HepG2 (cell line): ENCODE data around the gene ABHD17A. TPM values are rescaled to one million over a fixed set of nuclear protein-coding genes. Genes with fewer than 3 reads are reported as not detected.

Experiments used
- ELF3 ChIP-seq: IDR thresholded peaks from 2 replicates; pipeline ENCODE4 v1.6.1; 2016; ENCODE audit warnings: missing genetic modification reagents, missing compliant biosample characterization
- NCOA1 ChIP-seq: sonication (generic); formaldehyde crosslinking; IDR thresholded peaks from 2 replicates; pipeline ENCODE4 v1.9.0; 2021; ENCODE audit warnings: missing genetic modification reagents
- RXRA ChIP-seq: sonication (generic); formaldehyde crosslinking; IDR thresholded peaks from 2 replicates; pipeline ENCODE4 v1.5.1; 2020; ENCODE audit warnings: missing genetic modification reagents
- SP1 ChIP-seq, 2 experiments: fragments of 450-650 bp in 1 of 2; sonication (generic) in 1 of 2; formaldehyde crosslinking in 1 of 2; IDR thresholded peaks; 2 replicates each; pipeline versions ENCODE4 v1.4.0 to v1.6.1; 2016 to 2020; ENCODE audit warnings: missing genetic modification reagents in 1 of 2
- YEATS2 ChIP-seq: sonication (generic); formaldehyde crosslinking; IDR thresholded peaks from 2 replicates; pipeline ENCODE4 v1.4.0; 2020; ENCODE audit warnings: missing genetic modification reagents, borderline replicate concordance
- ZBTB7A ChIP-seq: sonication (generic); formaldehyde crosslinking; IDR thresholded peaks from 2 replicates; pipeline ENCODE4 v1.8.0; 2022; ENCODE audit warnings: mild to moderate bottlenecking, missing genetic modification reagents
- ZNF232 ChIP-seq: sonication (generic); formaldehyde crosslinking; IDR thresholded peaks from 2 replicates; pipeline ENCODE4 v1.4.0; 2020; ENCODE audit warnings: missing genetic modification reagents, borderline replicate concordance
- ZNF382 ChIP-seq: sonication (generic); formaldehyde crosslinking; IDR thresholded peaks from 2 replicates; pipeline ENCODE4 v1.5.0; 2020; ENCODE audit warnings: missing genetic modification reagents, mild to moderate bottlenecking, borderline replicate concordance
- ZNF432 ChIP-seq: sonication (generic); formaldehyde crosslinking; IDR thresholded peaks from 2 replicates; pipeline ENCODE4 v1.5.0; 2020; ENCODE audit warnings: missing genetic modification reagents, mild to moderate bottlenecking, borderline replicate concordance
- polyA plus RNA-seq, 8 experiments: library from polyadenylated mRNA; depleted of rRNA in 3 of 8; stranded (reverse) in 7 of 8; unstranded in 1 of 8; fragments of >200 nt; fragmentation: Illumina TruSeq in 4 of 8; extraction: Trizol in 4 of 8; gene quantifications; 2 replicates each; pipeline versions ENCODE4 v1.2.1 to v1.2.3, GENCODE V29; 2011 to 2016; ENCODE audit warnings: low read depth in 4 of 8, missing spikeins in 1 of 8, mixed read lengths in 1 of 8; ENCODE audit not compliant: insufficient read depth in 1 of 8
- total RNA-seq, 5 experiments: library from RNA; depleted of rRNA; stranded (reverse); fragments of >200 nt; fragmentation: Illumina TruSeq; extraction: Trizol; gene quantifications; 2 replicates each; pipeline ENCODE4 v1.2.3, GENCODE V29; 2016; ENCODE audit warnings: low read depth in 1 of 5
- TF ChIP-seq, protein P1 (sequence below): sonication (generic); formaldehyde crosslinking; IDR thresholded peaks from 2 replicates; pipeline ENCODE4 v1.5.1; 2020; ENCODE audit warnings: missing genetic modification reagents, mild to moderate bottlenecking, borderline replicate concordance
- TF ChIP-seq, protein P2 (sequence below): sonication (generic); formaldehyde crosslinking; IDR thresholded peaks from 2 replicates; pipeline ENCODE4 v1.4.0; 2020; ENCODE audit warnings: missing genetic modification reagents
- TF ChIP-seq, protein P3 (sequence below): sonication (generic); formaldehyde crosslinking; IDR thresholded peaks from 2 replicates; pipeline ENCODE4 v1.9.0; 2021; ENCODE audit warnings: missing genetic modification reagents, borderline replicate concordance
- TF ChIP-seq, protein P4 (sequence below): sonication (generic); formaldehyde crosslinking; IDR thresholded peaks from 2 replicates; pipeline ENCODE4 v1.4.0; 2020; ENCODE audit warnings: missing genetic modification reagents
- TF ChIP-seq, protein P5 (sequence below): sonication (generic); formaldehyde crosslinking; IDR thresholded peaks from 2 replicates; pipeline ENCODE4 v1.5.1; 2020; ENCODE audit warnings: missing genetic modification reagents, mild to moderate bottlenecking, borderline replicate concordance

The ABHD17A gene
- total and polyA plus RNA-seq, 2 of the 13 experiments (the other 11 are each of a cell fraction or from before 2014, with no cell fraction given): 27.7 to 40.8 TPM

DNA sequence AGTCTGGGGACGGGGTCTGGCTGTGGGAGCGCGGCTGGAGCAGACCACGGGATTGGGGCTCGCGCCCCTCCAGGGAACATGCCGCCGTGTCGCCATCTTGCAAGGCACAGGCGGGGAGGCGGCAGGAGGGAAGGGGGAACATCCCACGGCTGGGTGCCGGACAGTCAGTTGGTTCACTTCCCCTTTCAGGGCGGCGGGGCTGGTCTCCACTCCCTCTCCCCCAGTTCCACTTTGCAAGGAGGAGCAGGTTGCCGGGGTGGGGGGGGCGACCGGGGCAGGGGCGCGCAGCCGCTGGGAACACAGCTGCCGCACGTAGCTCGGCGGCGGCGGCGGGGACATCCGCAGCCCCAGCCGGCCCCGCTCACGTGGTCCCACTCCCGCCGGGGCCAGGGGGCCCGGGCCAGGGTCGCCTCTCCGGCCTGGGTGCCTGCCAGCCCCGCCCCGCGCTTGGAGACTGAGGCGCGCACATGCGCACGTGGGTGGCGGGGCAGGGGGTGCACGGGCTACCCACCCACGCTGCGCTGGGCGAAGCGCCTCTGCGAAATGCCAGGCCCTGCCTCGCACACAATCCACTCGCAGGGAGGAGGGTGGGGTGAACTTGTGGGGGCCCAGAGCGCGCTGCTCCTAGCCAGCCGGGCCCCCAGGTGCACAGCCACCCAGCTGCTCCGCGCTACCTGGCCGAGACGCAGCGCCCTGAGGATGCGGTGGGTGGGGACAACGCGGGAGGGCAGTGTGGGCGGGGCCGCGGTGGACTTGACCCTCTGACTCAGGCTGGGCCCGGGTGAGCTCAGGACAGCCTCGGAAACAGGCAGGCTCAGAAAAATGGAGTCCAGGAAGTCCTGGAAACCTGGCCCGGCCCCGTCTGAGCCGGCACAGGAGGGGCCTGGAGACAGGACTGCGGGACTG lies 28.3 kb downstream of the ABHD17A start (continued):
- TF ChIP-seq ZNF432 (CRISPR knock-in tag) (no peak), SP1 (IDR thresholded peaks at IDR 0.05) (no peak), SP1 (CRISPR knock-in tag; IDR thresholded peaks at IDR 0.05) (peak; percentile 91), NCOA1 (CRISPR knock-in tag) (no peak), ZNF382 (no peak), YEATS2 (CRISPR knock-in tag) (no peak), RXRA (CRISPR knock-in tag) (peak; percentile 100), ELF3 (CRISPR knock-in tag) (peak; percentile 61), ZBTB7A (CRISPR knock-in tag) (no peak), ZNF232 (CRISPR knock-in tag) (no peak)
- TF ChIP-seq, protein P1, sequence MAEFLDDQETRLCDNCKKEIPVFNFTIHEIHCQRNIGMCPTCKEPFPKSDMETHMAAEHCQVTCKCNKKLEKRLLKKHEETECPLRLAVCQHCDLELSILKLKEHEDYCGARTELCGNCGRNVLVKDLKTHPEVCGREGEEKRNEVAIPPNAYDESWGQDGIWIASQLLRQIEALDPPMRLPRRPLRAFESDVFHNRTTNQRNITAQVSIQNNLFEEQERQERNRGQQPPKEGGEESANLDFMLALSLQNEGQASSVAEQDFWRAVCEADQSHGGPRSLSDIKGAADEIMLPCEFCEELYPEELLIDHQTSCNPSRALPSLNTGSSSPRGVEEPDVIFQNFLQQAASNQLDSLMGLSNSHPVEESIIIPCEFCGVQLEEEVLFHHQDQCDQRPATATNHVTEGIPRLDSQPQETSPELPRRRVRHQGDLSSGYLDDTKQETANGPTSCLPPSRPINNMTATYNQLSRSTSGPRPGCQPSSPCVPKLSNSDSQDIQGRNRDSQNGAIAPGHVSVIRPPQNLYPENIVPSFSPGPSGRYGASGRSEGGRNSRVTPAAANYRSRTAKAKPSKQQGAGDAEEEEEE (CRISPR knock-in tag): no peak
- TF ChIP-seq, protein P2, sequence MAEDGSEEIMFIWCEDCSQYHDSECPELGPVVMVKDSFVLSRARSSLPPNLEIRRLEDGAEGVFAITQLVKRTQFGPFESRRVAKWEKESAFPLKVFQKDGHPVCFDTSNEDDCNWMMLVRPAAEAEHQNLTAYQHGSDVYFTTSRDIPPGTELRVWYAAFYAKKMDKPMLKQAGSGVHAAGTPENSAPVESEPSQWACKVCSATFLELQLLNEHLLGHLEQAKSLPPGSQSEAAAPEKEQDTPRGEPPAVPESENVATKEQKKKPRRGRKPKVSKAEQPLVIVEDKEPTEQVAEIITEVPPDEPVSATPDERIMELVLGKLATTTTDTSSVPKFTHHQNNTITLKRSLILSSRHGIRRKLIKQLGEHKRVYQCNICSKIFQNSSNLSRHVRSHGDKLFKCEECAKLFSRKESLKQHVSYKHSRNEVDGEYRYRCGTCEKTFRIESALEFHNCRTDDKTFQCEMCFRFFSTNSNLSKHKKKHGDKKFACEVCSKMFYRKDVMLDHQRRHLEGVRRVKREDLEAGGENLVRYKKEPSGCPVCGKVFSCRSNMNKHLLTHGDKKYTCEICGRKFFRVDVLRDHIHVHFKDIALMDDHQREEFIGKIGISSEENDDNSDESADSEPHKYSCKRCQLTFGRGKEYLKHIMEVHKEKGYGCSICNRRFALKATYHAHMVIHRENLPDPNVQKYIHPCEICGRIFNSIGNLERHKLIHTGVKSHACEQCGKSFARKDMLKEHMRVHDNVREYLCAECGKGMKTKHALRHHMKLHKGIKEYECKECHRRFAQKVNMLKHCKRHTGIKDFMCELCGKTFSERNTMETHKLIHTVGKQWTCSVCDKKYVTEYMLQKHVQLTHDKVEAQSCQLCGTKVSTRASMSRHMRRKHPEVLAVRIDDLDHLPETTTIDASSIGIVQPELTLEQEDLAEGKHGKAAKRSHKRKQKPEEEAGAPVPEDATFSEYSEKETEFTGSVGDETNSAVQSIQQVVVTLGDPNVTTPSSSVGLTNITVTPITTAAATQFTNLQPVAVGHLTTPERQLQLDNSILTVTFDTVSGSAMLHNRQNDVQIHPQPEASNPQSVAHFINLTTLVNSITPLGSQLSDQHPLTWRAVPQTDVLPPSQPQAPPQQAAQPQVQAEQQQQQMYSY: peak; percentile 73; the same call in 1 of the 2 replicates
- TF ChIP-seq, protein P3, sequence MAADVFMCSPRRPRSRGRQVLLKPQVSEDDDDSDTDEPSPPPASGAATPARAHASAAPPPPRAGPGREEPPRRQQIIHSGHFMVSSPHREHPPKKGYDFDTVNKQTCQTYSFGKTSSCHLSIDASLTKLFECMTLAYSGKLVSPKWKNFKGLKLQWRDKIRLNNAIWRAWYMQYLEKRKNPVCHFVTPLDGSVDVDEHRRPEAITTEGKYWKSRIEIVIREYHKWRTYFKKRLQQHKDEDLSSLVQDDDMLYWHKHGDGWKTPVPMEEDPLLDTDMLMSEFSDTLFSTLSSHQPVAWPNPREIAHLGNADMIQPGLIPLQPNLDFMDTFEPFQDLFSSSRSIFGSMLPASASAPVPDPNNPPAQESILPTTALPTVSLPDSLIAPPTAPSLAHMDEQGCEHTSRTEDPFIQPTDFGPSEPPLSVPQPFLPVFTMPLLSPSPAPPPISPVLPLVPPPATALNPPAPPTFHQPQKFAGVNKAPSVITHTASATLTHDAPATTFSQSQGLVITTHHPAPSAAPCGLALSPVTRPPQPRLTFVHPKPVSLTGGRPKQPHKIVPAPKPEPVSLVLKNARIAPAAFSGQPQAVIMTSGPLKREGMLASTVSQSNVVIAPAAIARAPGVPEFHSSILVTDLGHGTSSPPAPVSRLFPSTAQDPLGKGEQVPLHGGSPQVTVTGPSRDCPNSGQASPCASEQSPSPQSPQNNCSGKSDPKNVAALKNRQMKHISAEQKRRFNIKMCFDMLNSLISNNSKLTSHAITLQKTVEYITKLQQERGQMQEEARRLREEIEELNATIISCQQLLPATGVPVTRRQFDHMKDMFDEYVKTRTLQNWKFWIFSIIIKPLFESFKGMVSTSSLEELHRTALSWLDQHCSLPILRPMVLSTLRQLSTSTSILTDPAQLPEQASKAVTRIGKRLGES (CRISPR knock-in tag): no peak
- TF ChIP-seq, protein P4, sequence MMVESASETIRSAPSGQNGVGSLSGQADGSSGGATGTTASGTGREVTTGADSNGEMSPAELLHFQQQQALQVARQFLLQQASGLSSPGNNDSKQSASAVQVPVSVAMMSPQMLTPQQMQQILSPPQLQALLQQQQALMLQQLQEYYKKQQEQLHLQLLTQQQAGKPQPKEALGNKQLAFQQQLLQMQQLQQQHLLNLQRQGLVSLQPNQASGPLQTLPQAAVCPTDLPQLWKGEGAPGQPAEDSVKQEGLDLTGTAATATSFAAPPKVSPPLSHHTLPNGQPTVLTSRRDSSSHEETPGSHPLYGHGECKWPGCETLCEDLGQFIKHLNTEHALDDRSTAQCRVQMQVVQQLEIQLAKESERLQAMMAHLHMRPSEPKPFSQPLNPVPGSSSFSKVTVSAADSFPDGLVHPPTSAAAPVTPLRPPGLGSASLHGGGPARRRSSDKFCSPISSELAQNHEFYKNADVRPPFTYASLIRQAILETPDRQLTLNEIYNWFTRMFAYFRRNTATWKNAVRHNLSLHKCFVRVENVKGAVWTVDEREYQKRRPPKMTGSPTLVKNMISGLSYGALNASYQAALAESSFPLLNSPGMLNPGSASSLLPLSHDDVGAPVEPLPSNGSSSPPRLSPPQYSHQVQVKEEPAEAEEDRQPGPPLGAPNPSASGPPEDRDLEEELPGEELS: no peak
- TF ChIP-seq, protein P5, sequence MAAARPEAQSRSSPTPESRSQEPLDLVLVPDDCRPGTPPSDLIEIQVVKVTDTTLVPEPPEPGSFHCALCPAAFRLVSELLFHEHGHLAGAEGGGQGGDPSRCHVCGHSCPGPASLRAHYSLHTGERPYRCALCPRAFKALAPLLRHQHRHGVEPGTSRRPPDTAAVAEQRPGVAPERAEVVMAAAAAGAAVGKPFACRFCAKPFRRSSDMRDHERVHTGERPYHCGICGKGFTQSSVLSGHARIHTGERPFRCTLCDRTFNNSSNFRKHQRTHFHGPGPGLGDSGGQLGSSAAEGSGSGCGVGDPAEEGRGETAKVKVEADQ (CRISPR knock-in tag): no peak
